ENCODE data around the gene IFIT5. TPM values are rescaled to one million over a fixed set of nuclear protein-coding genes. Genes with fewer than 3 reads are reported as not detected.

Gene IFIT5
- total RNA-seq, 1 donor from 2014 or later, result 42.9 TPM

GRCh38 chr10:89392974-89393373, 21.4 kb upstream of the IFIT5 start:
- Mint-ChIP-seq H3K9me3 (ENCODE audit: unreplicated experiment) (no peaks in the 10 kb centered on the region), H3K36me3 (ENCODE audit: low read depth, unreplicated experiment) (peaks cover 11% of the 10 kb centered on the region), H3K4me3 (ENCODE audit: unreplicated experiment) (peak overlapping the region; percentile 95), H3K27me3 (ENCODE audit: low read depth, unreplicated experiment) (no peaks in the 10 kb centered on the region), H3K4me1 (ENCODE audit: low read depth, unreplicated experiment) (peaks cover 14% of the 10 kb centered on the region), H3K27ac (ENCODE audit: unreplicated experiment) (peak overlapping the region; percentile 97)
- no peak for TF ChIP-seq CTCF (IDR thresholded peaks at IDR 0.05; ENCODE audit: insufficient read depth, low read depth, low read length)
- Histone ChIP-seq H3K4me1 (ENCODE audit: insufficient read depth, low read length) (peaks cover 11% of the 10 kb centered on the region), H3K9ac (ENCODE audit: low read length) (peak overlapping the region; percentile 77), H3K4me2 (ENCODE audit: low read length) (peak overlapping the region; percentile 77), H3K27ac (ENCODE audit: low read depth, low read length) (peak overlapping the region; percentile 59), H3K9me3 (ENCODE audit: insufficient read depth, low read depth, low read length) (no peaks in the 10 kb centered on the region), H2AFZ (ENCODE audit: low read depth, low read length) (peak overlapping the region; percentile 87), H3K79me2 (ENCODE audit: insufficient read depth, low read length) (no peaks in the 10 kb centered on the region), H3K27me3 (ENCODE audit: insufficient read depth, low read length) (no peaks in the 10 kb centered on the region), H3K36me3 (ENCODE audit: insufficient read depth, low read length) (no peaks in the 10 kb centered on the region), H3K4me3 (ENCODE audit: insufficient read depth, low read depth, low read length) (peak overlapping the region; percentile 86), H4K20me1 (ENCODE audit: insufficient read depth, low read length) (no peaks in the 10 kb centered on the region)
- FAIRE-seq, result peak; percentile 64
- DNase-seq (ENCODE audit: low read depth), result peak; percentile 87

- no peaks in the 10 kb centered on the region for H3K9me3 Mint-ChIP-seq (ENCODE audit: unreplicated experiment)
- TF ChIP-seq EZH2 (IDR thresholded peaks at IDR 0.05; ENCODE audit: insufficient read depth, low read length), result no peak
- no peak for TF ChIP-seq CTCF (IDR thresholded peaks at IDR 0.05; ENCODE audit: insufficient read depth, low read depth, low read length)
- Histone ChIP-seq H3K27me3 (ENCODE audit: insufficient read depth, low read length) (no peaks in the 10 kb centered on the region), H3K9me3 (ENCODE audit: insufficient read depth, low read depth, low read length) (no peaks in the 10 kb centered on the region), H3K4me2 (ENCODE audit: low read length) (no peak overlapping the region), H3K4me3 (ENCODE audit: insufficient read depth, low read depth, low read length) (no peak overlapping the region), H3K9ac (ENCODE audit: low read length) (no peak overlapping the region), H3K36me3 (ENCODE audit: insufficient read depth, low read length) (no peaks in the 10 kb centered on the region), H2AFZ (ENCODE audit: low read depth, low read length) (no peak overlapping the region), H4K20me1 (ENCODE audit: insufficient read depth, low read length) (no peaks in the 10 kb centered on the region), H3K27ac (ENCODE audit: low read depth, low read length) (no peak overlapping the region), H3K4me1 (ENCODE audit: insufficient read depth, low read length) (peaks cover 11% of the 10 kb centered on the region), H3K79me2 (ENCODE audit: insufficient read depth, low read length) (no peaks in the 10 kb centered on the region)
- H3K27me3 Mint-ChIP-seq (ENCODE audit: low read depth, unreplicated experiment), result no peaks in the 10 kb centered on the region
- FAIRE-seq, result no peak
- H3K4me1 Mint-ChIP-seq (ENCODE audit: low read depth, unreplicated experiment), result peaks cover 20% of the 10 kb centered on the region
- H3K27ac Mint-ChIP-seq (ENCODE audit: unreplicated experiment), result no peak overlapping the region
- no peak for DNase-seq (ENCODE audit: low read depth)
- H3K4me3 Mint-ChIP-seq (ENCODE audit: unreplicated experiment), result peak overlapping the region; percentile 95
- peaks cover 13% of the 10 kb centered on the region for H3K36me3 Mint-ChIP-seq (ENCODE audit: low read depth, unreplicated experiment)
Observed at GRCh38 chr10:89393898-89394297, 20.5 kb upstream of the IFIT5 start.

GRCh38 chr10:89395141-89395540, 19.2 kb upstream of the IFIT5 start:
- Histone ChIP-seq H3K4me3 (ENCODE audit: insufficient read depth, low read depth, low read length) (no peak overlapping the region), H3K9ac (ENCODE audit: low read length) (no peak overlapping the region), H3K36me3 (ENCODE audit: insufficient read depth, low read length) (no peaks in the 10 kb centered on the region), H3K9me3 (ENCODE audit: insufficient read depth, low read depth, low read length) (no peaks in the 10 kb centered on the region), H2AFZ (ENCODE audit: low read depth, low read length) (no peak overlapping the region), H3K27me3 (ENCODE audit: insufficient read depth, low read length) (no peaks in the 10 kb centered on the region), H3K4me2 (ENCODE audit: low read length) (no peak overlapping the region), H4K20me1 (ENCODE audit: insufficient read depth, low read length) (no peaks in the 10 kb centered on the region), H3K27ac (ENCODE audit: low read depth, low read length) (no peak overlapping the region), H3K4me1 (ENCODE audit: insufficient read depth, low read length) (peaks cover 11% of the 10 kb centered on the region), H3K79me2 (ENCODE audit: insufficient read depth, low read length) (no peaks in the 10 kb centered on the region)
- no peaks in the 10 kb centered on the region for H3K27me3 Mint-ChIP-seq (ENCODE audit: low read depth, unreplicated experiment)
- H3K4me1 Mint-ChIP-seq (ENCODE audit: low read depth, unreplicated experiment), result peaks cover 30% of the 10 kb centered on the region
- peak overlapping the region; percentile 96 for H3K4me3 Mint-ChIP-seq (ENCODE audit: unreplicated experiment)
- FAIRE-seq, result no peak
- TF ChIP-seq EZH2 (IDR thresholded peaks at IDR 0.05; ENCODE audit: insufficient read depth, low read length) (no peak), CTCF (IDR thresholded peaks at IDR 0.05; ENCODE audit: insufficient read depth, low read depth, low read length) (no peak)
- H3K27ac Mint-ChIP-seq (ENCODE audit: unreplicated experiment), result peak overlapping the region; percentile 88
- H3K36me3 Mint-ChIP-seq (ENCODE audit: low read depth, unreplicated experiment), result peaks cover 21% of the 10 kb centered on the region
- no peak for DNase-seq (ENCODE audit: low read depth)
- H3K9me3 Mint-ChIP-seq (ENCODE audit: unreplicated experiment), result no peaks in the 10 kb centered on the region

Measured in astrocyte (in vitro differentiated cells and primary cell).